SU-DHL-6 (cell line): ENCODE results near the gene CALCR.

Source experiments
- H2AFZ ChIP-seq: fragments of 200-600 bp; sonication (generic); 2 replicates; pipeline ENCODE4 v1.6.1; 2014; ENCODE audit warnings: low read depth, mild to moderate bottlenecking, moderate library complexity, mixed read lengths, antibody characterized with exemption, low read length; ENCODE audit not compliant: severe bottlenecking
- H3F3A ChIP-seq: fragments of 200-600 bp; shearing (Covaris generic); 2 replicates; pipeline ENCODE4 v1.6.0; 2016; ENCODE audit warnings: antibody characterized with exemption, mild to moderate bottlenecking; ENCODE audit not compliant: insufficient read depth
- H3K27ac ChIP-seq: fragments of 200-600 bp; sonication (generic); 2 replicates; pipeline ENCODE4 v1.5.1; 2016; ENCODE audit warnings: low read depth, mild to moderate bottlenecking, low read length, moderate library complexity, mixed read lengths
- H3K27me3 ChIP-seq: fragments of 200-600 bp; sonication (generic), shearing (Covaris generic); 2 replicates; pipeline ENCODE4 v1.6.0; 2014; ENCODE audit warnings: mild to moderate bottlenecking, low read length
- H3K36me3 ChIP-seq: fragments of 200-600 bp; sonication (generic); 2 replicates; pipeline ENCODE4 v1.6.1; 2014; ENCODE audit warnings: mild to moderate bottlenecking, low read length, mixed read lengths
- H3K4me2 ChIP-seq: fragments of 300-600, 200-600 bp; shearing (Covaris generic), sonication (generic); 2 replicates; pipeline ENCODE4 v1.6.0; 2014; ENCODE audit warnings: low read length, low read depth, mild to moderate bottlenecking; ENCODE audit not compliant: poor library complexity, severe bottlenecking
- H3K4me3 ChIP-seq: fragments of 200-600 bp; sonication (generic); 2 replicates; pipeline ENCODE4 v1.5.1; 2014; ENCODE audit warnings: antibody characterized with exemption, low read length, mild to moderate bottlenecking, mixed read lengths; ENCODE audit not compliant: insufficient read depth, poor library complexity, severe bottlenecking
- H3K79me2 ChIP-seq: fragments of 200-600 bp; sonication (generic); 2 replicates; pipeline ENCODE4 v1.6.1; 2014; ENCODE audit warnings: mild to moderate bottlenecking, low read length, moderate library complexity; ENCODE audit not compliant: insufficient read depth
- H3K9ac ChIP-seq: fragments of 200-600 bp; sonication (generic); 2 replicates; pipeline ENCODE4 v1.7.0; 2014; ENCODE audit warnings: mild to moderate bottlenecking, low read length
- H3K9me2 ChIP-seq: fragments of 200-600 bp; sonication (generic); replicated peaks from 2 replicates; pipeline ENCODE4 v1.6.1; 2014; ENCODE audit warnings: low read length; ENCODE audit not compliant: insufficient read depth
- H3K9me3 ChIP-seq: fragments of 200-600 bp; sonication (generic); 2 replicates; pipeline ENCODE4 v1.6.1; 2014; ENCODE audit warnings: low read length, mixed read lengths; ENCODE audit not compliant: insufficient read depth
- H4K20me1 ChIP-seq: fragments of 200-600 bp; sonication (generic); 2 replicates; pipeline ENCODE4 v1.6.1; 2014; ENCODE audit warnings: low read depth, mild to moderate bottlenecking, antibody characterized with exemption, low read length, moderate library complexity, mixed read lengths
- CTCF ChIP-seq: fragments of 200-600 bp; sonication (generic); IDR thresholded peaks from one replicate; pipeline ENCODE4 v1.5.1; 2017; ENCODE audit warnings: antibody characterized with exemption, mild to moderate bottlenecking, low read length, moderate library complexity; ENCODE audit not compliant: insufficient read depth, poor library complexity, severe bottlenecking
- EZH2phosphoT487 ChIP-seq: fragments of 200-600 bp; sonication (generic), shearing (Covaris generic); conservative IDR thresholded peaks from 2 replicates; pipeline ENCODE4 v1.6.1; 2018; ENCODE audit warnings: mild to moderate bottlenecking, antibody characterized with exemption, low read length, moderate library complexity, mixed read lengths

Gene CALCR

GRCh38 chr7:93574646-93575554, at the start of gene CALCR:
TSS of gene CALCR (minus strand) at chr7:93574724. CDS start at chr7:93486981, 87,743 bp downstream.
- Histone ChIP-seq H3K36me3 (no peaks in the 10 kb centered on the region), H3K9ac (no peak within 1 kb of the TSS), H4K20me1 (no peaks in the 10 kb centered on the region), H2AFZ (no peak within 1 kb of the TSS), H3K27me3 (no peaks in the 10 kb centered on the region), H3K27ac (no peak within 1 kb of the TSS), H3F3A (no peaks in the 10 kb centered on the region), H3K9me2 (no peaks in the 10 kb centered on the region), H3K79me2 (no peaks in the 10 kb centered on the region), H3K4me2 (no peak within 1 kb of the TSS), H3K9me3 (no peaks in the 10 kb centered on the region), H3K4me3 (no peak within 1 kb of the TSS)
- no peak for TF ChIP-seq EZH2phosphoT487
- TF ChIP-seq CTCF: no peak

DNA sequence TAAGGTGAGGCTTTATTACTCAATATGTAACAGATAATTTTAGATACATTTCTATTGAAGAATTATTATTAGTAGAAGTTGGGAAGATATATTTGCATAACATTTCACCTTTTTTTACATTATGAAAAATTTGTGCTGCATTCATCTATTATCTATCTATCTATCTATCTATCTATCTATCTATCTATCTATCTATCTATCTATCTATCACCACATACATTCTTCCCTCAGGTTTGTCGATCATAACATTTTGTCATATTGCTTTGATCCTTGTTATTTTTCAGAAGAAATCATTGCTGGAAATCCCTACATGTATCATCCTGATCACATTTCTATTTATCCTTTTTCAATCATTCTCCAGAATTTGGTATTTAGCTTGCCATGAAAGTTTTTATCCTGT, 49.3 kb upstream of the CALCR start:
- no peaks in the 10 kb centered on the region for H3F3A ChIP-seq
- H3K9me2 ChIP-seq: no peaks in the 10 kb centered on the region
- H3K27me3 ChIP-seq: no peaks in the 10 kb centered on the region
- H2AFZ ChIP-seq: no peak overlapping the region
- H3K36me3 ChIP-seq: no peaks in the 10 kb centered on the region
- no peak for TF ChIP-seq CTCF
- no peak for TF ChIP-seq EZH2phosphoT487
- no peaks in the 10 kb centered on the region for H3K9me3 ChIP-seq
- H3K4me2 ChIP-seq: no peak overlapping the region
- no peak overlapping the region for H3K9ac ChIP-seq
- no peak overlapping the region for H3K4me3 ChIP-seq
- H4K20me1 ChIP-seq: no peaks in the 10 kb centered on the region; the same call in 1 of the 2 replicates
- H3K79me2 ChIP-seq: no peaks in the 10 kb centered on the region
- H3K27ac ChIP-seq: no peak overlapping the region

DNA sequence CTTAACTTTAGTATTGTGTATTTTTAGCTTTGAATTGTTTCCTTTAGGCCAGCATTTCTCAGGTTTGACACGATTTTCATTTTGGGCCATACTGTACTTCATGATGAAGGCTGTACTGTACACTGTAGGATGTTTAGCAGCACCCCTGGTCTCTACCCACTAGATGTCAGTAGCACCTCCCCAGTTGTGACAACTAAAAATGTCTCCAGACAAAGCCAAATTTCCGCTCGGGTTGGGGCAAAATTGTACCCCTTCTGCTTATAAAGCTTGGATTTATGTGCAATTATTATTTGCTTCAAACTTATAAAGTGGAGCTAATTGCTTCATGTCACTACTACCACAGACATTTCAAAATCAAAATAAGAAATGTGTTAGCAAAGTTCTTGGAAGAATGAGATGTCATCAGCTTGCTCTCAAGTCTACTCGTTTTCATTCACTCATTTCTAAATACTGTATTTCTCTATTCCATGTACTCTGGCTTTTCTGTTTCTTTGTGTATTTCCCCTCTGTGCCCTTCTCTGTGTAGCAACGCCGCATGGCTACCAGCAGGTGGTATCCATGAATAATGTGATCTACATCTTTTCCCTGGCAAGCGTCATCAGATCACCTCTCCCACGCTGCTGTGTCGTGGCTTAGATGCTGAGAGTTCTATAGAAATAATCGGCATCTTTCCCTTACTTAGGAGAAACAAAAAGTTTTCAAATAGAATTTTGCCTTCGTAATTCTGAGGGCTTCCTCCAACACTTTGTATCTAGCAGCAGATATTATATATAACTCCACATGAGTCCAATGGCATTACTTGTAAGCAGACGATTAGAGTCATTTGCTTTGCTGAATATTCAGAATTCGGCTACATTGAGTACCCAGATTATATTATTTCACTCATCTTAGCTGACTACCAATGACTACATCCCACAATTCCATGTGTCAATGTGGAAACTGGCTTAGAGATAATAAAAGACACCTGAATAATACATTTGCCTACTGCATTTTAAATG, 47.8 kb upstream of the CALCR start:
- Histone ChIP-seq H3K9me3 (no peaks in the 10 kb centered on the region), H4K20me1 (no peaks in the 10 kb centered on the region; the same call in 1 of the 2 replicates), H3F3A (no peaks in the 10 kb centered on the region), H3K27ac (no peak overlapping the region), H3K79me2 (no peaks in the 10 kb centered on the region), H2AFZ (peak overlapping the region; percentile 1), H3K4me2 (no peak overlapping the region), H3K27me3 (no peaks in the 10 kb centered on the region), H3K4me3 (no peak overlapping the region), H3K9ac (no peak overlapping the region), H3K36me3 (no peaks in the 10 kb centered on the region), H3K9me2 (no peaks in the 10 kb centered on the region)
- TF ChIP-seq CTCF: peak; percentile 30
- TF ChIP-seq EZH2phosphoT487: no peak
